Measurements from ENCODE around the gene ZNF521.

ZNF521 gene

DNA sequence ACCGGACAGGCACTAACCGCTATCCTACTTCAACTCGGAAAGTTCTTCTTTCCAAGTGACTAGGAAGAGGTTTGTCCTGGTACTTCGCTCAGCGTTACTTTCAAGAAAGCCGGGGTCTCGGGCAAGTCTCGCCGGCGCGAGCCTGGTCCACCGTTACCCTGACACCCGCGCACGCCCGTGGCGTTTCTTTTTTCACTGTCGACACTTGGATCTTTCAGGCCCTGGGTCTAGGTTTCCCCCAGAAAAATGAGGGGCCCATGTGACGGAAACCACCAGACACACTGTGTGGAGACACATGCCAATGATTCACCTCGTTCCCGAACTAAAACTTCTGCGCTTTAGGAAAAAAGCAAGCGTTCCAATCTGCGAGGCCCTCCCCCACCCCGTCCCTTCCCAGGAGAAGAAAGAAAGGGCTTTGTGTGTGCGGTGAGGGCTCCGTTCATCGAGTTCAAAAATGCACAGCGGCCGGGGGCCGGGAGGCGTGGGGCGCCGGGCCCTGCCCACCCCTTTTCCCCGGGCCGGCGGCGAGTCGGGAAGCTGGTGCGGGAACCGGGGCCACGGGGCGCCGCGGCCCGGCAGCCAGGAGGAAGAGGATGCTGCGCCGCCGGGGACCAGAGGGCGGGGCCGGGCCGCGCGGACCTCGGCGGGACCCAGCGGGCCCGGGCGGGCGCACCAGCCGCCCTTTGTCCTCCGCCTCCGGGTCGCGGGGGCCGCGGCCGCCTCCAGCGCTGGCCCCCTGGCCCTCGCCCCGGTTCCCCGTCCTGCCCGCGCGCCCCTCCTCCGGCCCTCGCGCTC, 2.6 kb downstream of the ZNF521 start:
- Histone ChIP-seq H3K9me3 (ENCODE audit: control extremely low read depth in 1 of 5, control insufficient read depth in 4 of 5, insufficient read depth in 2 of 5, low read depth in 1 of 5, low read length in 4 of 5) (no peaks in the 10 kb centered on the region), H3K27me3 (replicated peaks in 2 of 5; ENCODE audit: control insufficient read depth in 4 of 5, insufficient read depth in 5 of 5, low read length in 4 of 5) (no peaks in the 10 kb centered on the region), H3K27ac (ENCODE audit: insufficient read depth in 1 of 2, low read depth in 1 of 2, low read length in 2 of 2, poor library complexity in 1 of 2, severe bottlenecking in 2 of 2) (peak overlapping the region; percentile 89 to 92), H3K4me1 (ENCODE audit: control extremely low read depth in 1 of 4, control insufficient read depth in 4 of 4, insufficient read depth in 4 of 4, low read length in 3 of 4) (peaks cover 6 to 35% (median 19%) of the 10 kb centered on the region in 4 experiments), H3K36me3 (ENCODE audit: control insufficient read depth in 4 of 4, insufficient read depth in 4 of 4, low read length in 3 of 4) (peaks cover 0 to 3% (median 0%) of the 10 kb centered on the region in 4 experiments), H3K4me3 (ENCODE audit: control insufficient read depth in 1 of 7, extremely low read depth in 1 of 7, insufficient read depth in 4 of 7, low read depth in 2 of 7, low read length in 6 of 7) (peak overlapping the region; percentile 62 to 98 (median 91))
- CTCF ChIA-PET: interaction anchor here (0.6 to 1.8 kb wide), 3 partner anchors 49 to 239 kb away, joined by 3 to 6 read pairs (median 4); no protein-coding TSS in a partner anchor
- POLR2A ChIA-PET: interaction anchor here (0.6 to 5.3 kb wide), 3 partner anchors 50 to 216 kb away, joined by 3 to 29 read pairs (median 3); no protein-coding TSS in a partner anchor
- WGBS (ENCODE audit: insufficient coverage): under 1% methylated on average over 60 of the region's 78 CpGs
- peak; percentile 39 to 78 (median 72) for DNase-seq

DNA sequence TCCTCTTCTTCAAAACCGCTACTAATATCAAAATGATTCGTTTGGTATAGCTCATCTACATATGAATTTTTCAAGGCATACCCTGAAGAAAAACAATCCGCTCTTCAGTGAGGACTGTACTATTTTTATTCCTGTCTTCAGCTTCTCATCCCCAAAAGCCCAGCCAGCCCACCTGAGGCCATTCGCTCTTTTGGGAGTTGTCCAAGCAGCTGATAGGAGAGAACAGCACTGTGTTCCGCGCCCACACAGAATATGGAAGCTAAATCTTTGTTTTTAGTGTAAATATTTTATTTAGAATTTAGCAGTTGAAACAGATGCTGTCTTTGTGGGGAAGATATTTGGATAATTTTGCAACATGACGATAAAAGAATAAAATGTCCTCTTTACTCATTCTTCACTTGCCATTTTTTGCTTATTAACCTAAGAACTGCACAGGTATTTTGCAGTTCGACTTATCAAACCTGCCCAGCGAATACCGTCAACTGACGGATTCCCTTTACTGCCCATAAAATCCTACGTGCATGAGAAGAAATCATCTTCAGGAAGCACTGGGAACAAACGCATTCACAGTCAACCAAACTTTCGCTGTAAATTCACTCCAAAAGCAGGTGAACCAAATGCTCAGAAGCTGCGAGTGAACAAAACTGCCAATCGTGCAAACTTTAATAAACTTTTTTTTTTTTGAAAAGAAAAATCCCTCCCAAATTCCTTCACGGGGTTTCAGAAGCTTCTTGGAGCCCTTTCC, 3.4 kb downstream of the ZNF521 start:
- peak in 2 of 3 donors; percentile 26 to 32 for DNase-seq
- Histone ChIP-seq H3K27ac (ENCODE audit: insufficient read depth in 1 of 2, low read depth in 1 of 2, low read length in 2 of 2, poor library complexity in 1 of 2, severe bottlenecking in 2 of 2) (peak overlapping the region; percentile 74 to 92), H3K36me3 (ENCODE audit: control insufficient read depth in 4 of 4, insufficient read depth in 4 of 4, low read length in 3 of 4) (peaks cover 0 to 3% (median 0%) of the 10 kb centered on the region in 4 experiments), H3K27me3 (replicated peaks in 2 of 5; ENCODE audit: control insufficient read depth in 4 of 5, insufficient read depth in 5 of 5, low read length in 4 of 5) (no peaks in the 10 kb centered on the region), H3K4me3 (ENCODE audit: control insufficient read depth in 1 of 7, extremely low read depth in 1 of 7, insufficient read depth in 4 of 7, low read depth in 2 of 7, low read length in 6 of 7) (peak overlapping the region; percentile 62 to 98 (median 91)), H3K9me3 (ENCODE audit: control extremely low read depth in 1 of 5, control insufficient read depth in 4 of 5, insufficient read depth in 2 of 5, low read depth in 1 of 5, low read length in 4 of 5) (no peaks in the 10 kb centered on the region), H3K4me1 (ENCODE audit: control extremely low read depth in 1 of 4, control insufficient read depth in 4 of 4, insufficient read depth in 4 of 4, low read length in 3 of 4) (peaks cover 6 to 34% (median 18%) of the 10 kb centered on the region in 4 experiments)
- CTCF ChIA-PET: interaction anchor here (0.6 to 1.0 kb wide), 4 partner anchors 14 to 238 kb away, joined by 3 to 4 read pairs (median 3); no protein-coding TSS in a partner anchor
- POLR2A ChIA-PET: interaction anchor here (0.6 to 5.3 kb wide), 3 partner anchors 49 to 119 kb away, joined by 3 to 29 read pairs (median 5); no protein-coding TSS in a partner anchor
- WGBS (ENCODE audit: insufficient coverage): 48% methylated on average over 12 of the region's 17 CpGs

DNA sequence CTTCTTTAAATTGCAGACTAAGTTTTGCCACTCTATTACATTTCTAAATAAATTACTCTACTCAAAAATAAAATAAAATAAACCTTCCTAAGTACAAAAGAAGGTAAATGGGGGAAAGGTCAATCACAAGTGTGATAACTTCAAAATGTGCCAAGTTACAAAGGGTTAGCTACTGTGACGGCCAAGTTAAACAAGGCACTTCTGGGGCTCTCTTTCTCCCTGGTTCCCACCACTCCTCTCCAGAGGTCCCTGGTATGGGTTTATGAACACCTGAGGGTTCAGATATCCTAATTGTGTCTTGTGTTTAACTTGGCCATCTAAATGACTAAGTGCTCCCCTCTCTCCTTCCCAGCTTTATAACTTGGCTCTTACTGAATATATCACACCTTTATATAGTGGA, 5.4 kb downstream of the ZNF521 start:
- H3K4me1 ChIP-seq (ENCODE audit: control extremely low read depth in 1 of 4, control insufficient read depth in 4 of 4, insufficient read depth in 4 of 4, low read length in 3 of 4): peaks cover 6 to 33% (median 22%) of the 10 kb centered on the region in 4 experiments
- CTCF ChIA-PET: interaction anchor here (1.4 to 1.7 kb wide), 3 partner anchors 9 to 115 kb away, joined by 4 to 5 read pairs (median 4); no protein-coding TSS in a partner anchor
- no peaks in the 10 kb centered on the region for H3K27me3 ChIP-seq (replicated peaks in 2 of 5; ENCODE audit: control insufficient read depth in 4 of 5, insufficient read depth in 5 of 5, low read length in 4 of 5)
- WGBS (ENCODE audit: insufficient coverage): no CpG with 5 or more reads among the region's 1 CpG
- H3K36me3 ChIP-seq (ENCODE audit: control insufficient read depth in 4 of 4, insufficient read depth in 4 of 4, low read length in 3 of 4): peaks cover 0 to 3% (median 0%) of the 10 kb centered on the region in 4 experiments
- peak overlapping the region in 1 of 2 experiments; percentile 62 for H3K27ac ChIP-seq (ENCODE audit: insufficient read depth in 1 of 2, low read depth in 1 of 2, low read length in 2 of 2, poor library complexity in 1 of 2, severe bottlenecking in 2 of 2)
- no peaks in the 10 kb centered on the region for H3K9me3 ChIP-seq (ENCODE audit: control extremely low read depth in 1 of 5, control insufficient read depth in 4 of 5, insufficient read depth in 2 of 5, low read depth in 1 of 5, low read length in 4 of 5)
- POLR2A ChIA-PET: no interaction called here
- no peak for DNase-seq
- H3K4me3 ChIP-seq (ENCODE audit: control insufficient read depth in 1 of 7, extremely low read depth in 1 of 7, insufficient read depth in 4 of 7, low read depth in 2 of 7, low read length in 6 of 7): no peak overlapping the region

DNA sequence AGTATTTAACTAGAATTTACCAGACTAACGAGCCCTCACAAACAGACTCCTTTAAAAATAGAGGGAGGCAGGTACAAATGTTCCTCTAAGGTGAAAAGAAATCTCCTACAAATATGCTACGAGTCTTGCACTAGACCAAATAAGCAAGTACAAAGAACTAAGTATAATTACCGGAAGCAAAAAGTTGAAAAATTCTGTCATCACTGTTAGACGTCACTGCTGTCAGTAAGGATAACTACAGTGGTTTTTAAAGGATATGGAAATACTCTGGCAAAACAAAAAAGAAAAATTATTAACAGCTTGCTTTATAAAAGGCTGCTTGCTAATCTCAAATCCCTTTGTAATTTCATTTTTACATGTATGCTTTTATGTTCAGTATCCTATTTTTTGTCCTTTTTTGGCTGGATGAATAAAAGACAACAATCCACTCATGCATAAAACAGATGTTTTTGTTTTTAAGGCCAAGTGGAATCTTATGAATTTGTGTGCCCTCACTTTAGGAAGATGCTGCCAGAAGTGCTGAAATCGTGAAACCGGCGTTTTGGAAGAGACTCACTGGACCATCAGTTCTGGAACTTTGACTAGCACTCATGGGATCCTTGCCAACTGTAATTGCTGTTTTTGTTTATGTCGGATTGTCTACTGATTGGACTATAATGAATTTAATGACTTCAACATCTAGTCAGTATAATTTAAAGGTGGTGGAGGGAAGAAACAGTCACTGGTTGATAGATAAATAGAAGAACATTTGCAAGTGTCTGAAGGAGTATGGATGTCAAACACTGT, 6.7 kb downstream of the ZNF521 start:
- H3K36me3 ChIP-seq (ENCODE audit: control insufficient read depth in 4 of 4, insufficient read depth in 4 of 4, low read length in 3 of 4): peaks cover 0 to 3% (median 0%) of the 10 kb centered on the region in 4 experiments
- peak overlapping the region in 1 of 2 experiments; percentile 23 for H3K27ac ChIP-seq (ENCODE audit: insufficient read depth in 1 of 2, low read depth in 1 of 2, low read length in 2 of 2, poor library complexity in 1 of 2, severe bottlenecking in 2 of 2)
- DNase-seq: no peak
- peaks cover 6 to 37% (median 21%) of the 10 kb centered on the region in 4 experiments for H3K4me1 ChIP-seq (ENCODE audit: control extremely low read depth in 1 of 4, control insufficient read depth in 4 of 4, insufficient read depth in 4 of 4, low read length in 3 of 4)
- no peak overlapping the region for H3K4me3 ChIP-seq (ENCODE audit: control insufficient read depth in 1 of 7, extremely low read depth in 1 of 7, insufficient read depth in 4 of 7, low read depth in 2 of 7, low read length in 6 of 7)
- ChIA-PET POLR2A (no interaction called here), CTCF (interaction anchor here (1.4 kb wide), 1 partner anchor 8 kb away, joined by 5 read pairs; no protein-coding TSS in a partner anchor)
- H3K27me3 ChIP-seq (replicated peaks in 2 of 5; ENCODE audit: control insufficient read depth in 4 of 5, insufficient read depth in 5 of 5, low read length in 4 of 5): no peaks in the 10 kb centered on the region
- H3K9me3 ChIP-seq (ENCODE audit: control extremely low read depth in 1 of 5, control insufficient read depth in 4 of 5, insufficient read depth in 2 of 5, low read depth in 1 of 5, low read length in 4 of 5): no peaks in the 10 kb centered on the region
- 79% methylated on average over 5 of the region's 8 CpGs for WGBS (ENCODE audit: insufficient coverage)

DNA sequence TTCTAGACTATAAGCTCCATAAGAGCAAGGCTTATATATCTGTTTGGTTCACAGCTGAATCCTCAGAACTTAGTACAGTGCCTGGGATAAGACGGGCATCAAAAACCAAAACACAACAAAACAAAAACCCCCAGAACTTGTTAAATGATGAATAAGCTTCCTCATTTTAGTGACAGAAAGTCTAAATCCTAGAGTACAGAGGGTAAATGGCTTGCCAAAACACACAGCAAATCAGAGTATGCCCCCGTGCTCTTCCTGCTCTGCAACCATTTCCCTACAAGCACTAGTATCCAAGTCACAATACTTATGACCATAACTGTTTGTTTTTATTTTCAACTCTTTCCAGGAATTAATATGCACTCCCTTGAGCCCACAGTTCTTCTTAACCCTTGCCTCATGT, 10.1 kb downstream of the ZNF521 start:
- H3K9me3 ChIP-seq (ENCODE audit: control extremely low read depth in 1 of 5, control insufficient read depth in 4 of 5, insufficient read depth in 2 of 5, low read depth in 1 of 5, low read length in 4 of 5): no peaks in the 10 kb centered on the region
- peak overlapping the region in 1 of 2 experiments; percentile 20 for H3K27ac ChIP-seq (ENCODE audit: insufficient read depth in 1 of 2, low read depth in 1 of 2, low read length in 2 of 2, poor library complexity in 1 of 2, severe bottlenecking in 2 of 2)
- H3K36me3 ChIP-seq (ENCODE audit: control insufficient read depth in 4 of 4, insufficient read depth in 4 of 4, low read length in 3 of 4): peaks cover 0 to 3% (median 1%) of the 10 kb centered on the region in 4 experiments
- H3K4me3 ChIP-seq (ENCODE audit: control insufficient read depth in 1 of 7, extremely low read depth in 1 of 7, insufficient read depth in 4 of 7, low read depth in 2 of 7, low read length in 6 of 7): peak overlapping the region in 1 of 7 experiments; percentile 34
- 0% methylated on average over 1 of the region's 2 CpGs for WGBS (ENCODE audit: insufficient coverage)
- POLR2A ChIA-PET: interaction anchor here (2.6 kb wide), 1 partner anchor 113 kb away, joined by 5 read pairs; no protein-coding TSS in a partner anchor
- CTCF ChIA-PET: interaction anchor here (1.0 to 1.9 kb wide), 5 partner anchors 10 to 112 kb away, joined by 3 to 6 read pairs (median 6); no protein-coding TSS in a partner anchor
- DNase-seq: peak in 2 of 3 donors; percentile 44 to 56
- peaks cover 0 to 16% (median 10%) of the 10 kb centered on the region in 4 experiments for H3K4me1 ChIP-seq (ENCODE audit: control extremely low read depth in 1 of 4, control insufficient read depth in 4 of 4, insufficient read depth in 4 of 4, low read length in 3 of 4)
- no peaks in the 10 kb centered on the region for H3K27me3 ChIP-seq (replicated peaks in 2 of 5; ENCODE audit: control insufficient read depth in 4 of 5, insufficient read depth in 5 of 5, low read length in 4 of 5)

DNA sequence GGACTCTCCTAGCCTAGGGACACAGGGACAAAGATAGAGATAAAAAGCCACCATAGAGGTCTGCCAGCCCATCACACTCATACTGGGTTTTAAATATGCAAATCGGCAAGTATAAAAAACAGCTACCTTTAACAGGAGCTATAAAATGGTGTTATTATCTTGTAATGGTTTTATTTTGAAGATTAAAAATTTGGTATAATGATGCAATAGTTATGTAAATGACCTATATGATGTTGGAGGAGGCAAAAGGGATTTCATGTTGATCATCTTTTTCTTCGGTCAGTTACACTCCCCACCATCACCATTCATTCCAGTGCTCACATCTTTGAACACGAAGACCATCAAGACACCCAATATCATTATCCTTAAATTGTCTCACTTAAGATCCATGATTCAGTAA, 11.2 kb downstream of the ZNF521 start:
- CTCF ChIA-PET: interaction anchor here (1.0 to 1.9 kb wide), 4 partner anchors 9 to 111 kb away, joined by 3 to 6 read pairs (median 6); no protein-coding TSS in a partner anchor
- WGBS (ENCODE audit: insufficient coverage): 86% methylated on average over 1 of the region's 3 CpGs
- H3K9me3 ChIP-seq (ENCODE audit: control extremely low read depth in 1 of 5, control insufficient read depth in 4 of 5, insufficient read depth in 2 of 5, low read depth in 1 of 5, low read length in 4 of 5): no peaks in the 10 kb centered on the region

More for the DNA sequence above, 11.2 kb downstream of the ZNF521 start:
- DNase-seq: no peak
- no peak overlapping the region for H3K27ac ChIP-seq (ENCODE audit: insufficient read depth in 1 of 2, low read depth in 1 of 2, low read length in 2 of 2, poor library complexity in 1 of 2, severe bottlenecking in 2 of 2)
- H3K4me3 ChIP-seq (ENCODE audit: control insufficient read depth in 1 of 7, extremely low read depth in 1 of 7, insufficient read depth in 4 of 7, low read depth in 2 of 7, low read length in 6 of 7): no peak overlapping the region
- H3K36me3 ChIP-seq (ENCODE audit: control insufficient read depth in 4 of 4, insufficient read depth in 4 of 4, low read length in 3 of 4): peaks cover 0 to 3% (median 1%) of the 10 kb centered on the region in 4 experiments
- peaks cover 0 to 13% (median 11%) of the 10 kb centered on the region in 4 experiments for H3K4me1 ChIP-seq (ENCODE audit: control extremely low read depth in 1 of 4, control insufficient read depth in 4 of 4, insufficient read depth in 4 of 4, low read length in 3 of 4)
- no peaks in the 10 kb centered on the region for H3K27me3 ChIP-seq (replicated peaks in 2 of 5; ENCODE audit: control insufficient read depth in 4 of 5, insufficient read depth in 5 of 5, low read length in 4 of 5)
- POLR2A ChIA-PET: interaction anchor here (2.6 kb wide), 1 partner anchor 112 kb away, joined by 5 read pairs; no protein-coding TSS in a partner anchor
